Measurements from ENCODE around the gene KCNIP1.

DNA sequence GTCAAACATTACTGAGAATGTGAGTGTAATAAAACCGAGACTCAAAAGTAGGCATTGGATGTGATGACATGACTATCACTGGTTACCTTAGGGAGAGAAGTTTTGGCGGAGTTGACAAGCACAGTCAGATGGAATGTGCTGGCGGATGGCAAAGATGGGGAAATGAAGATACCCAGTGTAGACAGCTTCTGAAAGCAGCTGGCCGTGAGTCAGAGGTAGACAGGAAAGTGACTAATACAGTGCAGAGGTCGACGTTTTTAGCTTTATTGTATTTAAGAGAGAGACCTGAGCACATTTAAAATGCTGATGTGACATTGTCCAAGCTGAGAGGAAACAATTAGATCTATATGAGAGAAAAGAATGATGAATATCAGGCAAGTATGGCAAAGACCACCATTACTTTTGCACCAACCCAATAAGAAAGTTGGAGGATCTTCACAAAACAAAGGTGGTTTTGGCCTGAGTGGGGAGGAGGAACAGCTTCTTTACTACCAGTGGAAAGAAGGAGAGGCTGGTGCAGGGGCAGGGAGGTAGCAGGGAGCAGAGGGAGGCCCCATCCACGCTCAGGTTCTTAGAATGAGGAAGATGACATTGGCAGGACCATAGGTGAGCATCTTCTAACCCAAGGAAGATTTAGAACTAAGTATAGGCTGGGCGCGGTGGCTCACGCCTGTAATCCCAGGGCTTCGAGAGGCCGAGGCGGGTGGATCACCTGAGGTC, 36.7 kb upstream of the KCNIP1 start:
- no peak for TF ChIP-seq POLR2A (IDR thresholded peaks at IDR 0.05)
- TF ChIP-seq, protein P1, sequence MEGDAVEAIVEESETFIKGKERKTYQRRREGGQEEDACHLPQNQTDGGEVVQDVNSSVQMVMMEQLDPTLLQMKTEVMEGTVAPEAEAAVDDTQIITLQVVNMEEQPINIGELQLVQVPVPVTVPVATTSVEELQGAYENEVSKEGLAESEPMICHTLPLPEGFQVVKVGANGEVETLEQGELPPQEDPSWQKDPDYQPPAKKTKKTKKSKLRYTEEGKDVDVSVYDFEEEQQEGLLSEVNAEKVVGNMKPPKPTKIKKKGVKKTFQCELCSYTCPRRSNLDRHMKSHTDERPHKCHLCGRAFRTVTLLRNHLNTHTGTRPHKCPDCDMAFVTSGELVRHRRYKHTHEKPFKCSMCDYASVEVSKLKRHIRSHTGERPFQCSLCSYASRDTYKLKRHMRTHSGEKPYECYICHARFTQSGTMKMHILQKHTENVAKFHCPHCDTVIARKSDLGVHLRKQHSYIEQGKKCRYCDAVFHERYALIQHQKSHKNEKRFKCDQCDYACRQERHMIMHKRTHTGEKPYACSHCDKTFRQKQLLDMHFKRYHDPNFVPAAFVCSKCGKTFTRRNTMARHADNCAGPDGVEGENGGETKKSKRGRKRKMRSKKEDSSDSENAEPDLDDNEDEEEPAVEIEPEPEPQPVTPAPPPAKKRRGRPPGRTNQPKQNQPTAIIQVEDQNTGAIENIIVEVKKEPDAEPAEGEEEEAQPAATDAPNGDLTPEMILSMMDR (IDR thresholded peaks at IDR 0.05) = no peak

Data from heart left ventricle (tissue), 13 donors.